Neural progenitor cell (in vitro differentiated cells): ENCODE results near the gene STRIP1.

Experiments
- EZH2 ChIP-seq: fragments of 200-600 bp; sonication (generic); IDR thresholded peaks from 2 replicates; pipeline ENCODE4 v1.6.1; 2017; ENCODE audit warnings: antibody characterized with exemption, mild to moderate bottlenecking, moderate library complexity
- EZH2phosphoT487 ChIP-seq: fragments of 200-600 bp; sonication (generic); IDR thresholded peaks from 2 replicates; pipeline ENCODE4 v1.6.1; 2017; ENCODE audit warnings: antibody characterized with exemption
- TF ChIP-seq, protein P1 (sequence below): fragments of 200-600 bp; sonication (generic); IDR thresholded peaks from 2 replicates; pipeline ENCODE4 v1.5.1; 2017; ENCODE audit warnings: antibody characterized with exemption, mild to moderate bottlenecking

- TF ChIP-seq, protein P1, sequence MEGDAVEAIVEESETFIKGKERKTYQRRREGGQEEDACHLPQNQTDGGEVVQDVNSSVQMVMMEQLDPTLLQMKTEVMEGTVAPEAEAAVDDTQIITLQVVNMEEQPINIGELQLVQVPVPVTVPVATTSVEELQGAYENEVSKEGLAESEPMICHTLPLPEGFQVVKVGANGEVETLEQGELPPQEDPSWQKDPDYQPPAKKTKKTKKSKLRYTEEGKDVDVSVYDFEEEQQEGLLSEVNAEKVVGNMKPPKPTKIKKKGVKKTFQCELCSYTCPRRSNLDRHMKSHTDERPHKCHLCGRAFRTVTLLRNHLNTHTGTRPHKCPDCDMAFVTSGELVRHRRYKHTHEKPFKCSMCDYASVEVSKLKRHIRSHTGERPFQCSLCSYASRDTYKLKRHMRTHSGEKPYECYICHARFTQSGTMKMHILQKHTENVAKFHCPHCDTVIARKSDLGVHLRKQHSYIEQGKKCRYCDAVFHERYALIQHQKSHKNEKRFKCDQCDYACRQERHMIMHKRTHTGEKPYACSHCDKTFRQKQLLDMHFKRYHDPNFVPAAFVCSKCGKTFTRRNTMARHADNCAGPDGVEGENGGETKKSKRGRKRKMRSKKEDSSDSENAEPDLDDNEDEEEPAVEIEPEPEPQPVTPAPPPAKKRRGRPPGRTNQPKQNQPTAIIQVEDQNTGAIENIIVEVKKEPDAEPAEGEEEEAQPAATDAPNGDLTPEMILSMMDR, result no peak
- TF ChIP-seq EZH2phosphoT487, result no peak
- no peak for TF ChIP-seq EZH2
Measured at GRCh38 chr1:110094931-110095654, 60.7 kb downstream of the STRIP1 start.
